IPS-NIHi11 (cell line): ENCODE measurements around the gene SRSF3.
"Not testable (repeated sequence)": the region's sequence is repeated elsewhere in the genome, so short reads cannot be mapped to it uniquely, and the experiment has no call there.

ENCODE experiments used
- DNase-seq: peaks from one replicate; pipeline ENCODE4 v3.0.0; 2012; ENCODE audit warnings: mixed read lengths, low spot score

Gene SRSF3

GRCh38 chr6:36649701-36650484 lies 55.7 kb downstream of the SRSF3 start:
- no peak for DNase-seq

GRCh38 chr6:36650848-36651478 lies 56.8 kb downstream of the SRSF3 start:
- DNase-seq, result no peak

DNA sequence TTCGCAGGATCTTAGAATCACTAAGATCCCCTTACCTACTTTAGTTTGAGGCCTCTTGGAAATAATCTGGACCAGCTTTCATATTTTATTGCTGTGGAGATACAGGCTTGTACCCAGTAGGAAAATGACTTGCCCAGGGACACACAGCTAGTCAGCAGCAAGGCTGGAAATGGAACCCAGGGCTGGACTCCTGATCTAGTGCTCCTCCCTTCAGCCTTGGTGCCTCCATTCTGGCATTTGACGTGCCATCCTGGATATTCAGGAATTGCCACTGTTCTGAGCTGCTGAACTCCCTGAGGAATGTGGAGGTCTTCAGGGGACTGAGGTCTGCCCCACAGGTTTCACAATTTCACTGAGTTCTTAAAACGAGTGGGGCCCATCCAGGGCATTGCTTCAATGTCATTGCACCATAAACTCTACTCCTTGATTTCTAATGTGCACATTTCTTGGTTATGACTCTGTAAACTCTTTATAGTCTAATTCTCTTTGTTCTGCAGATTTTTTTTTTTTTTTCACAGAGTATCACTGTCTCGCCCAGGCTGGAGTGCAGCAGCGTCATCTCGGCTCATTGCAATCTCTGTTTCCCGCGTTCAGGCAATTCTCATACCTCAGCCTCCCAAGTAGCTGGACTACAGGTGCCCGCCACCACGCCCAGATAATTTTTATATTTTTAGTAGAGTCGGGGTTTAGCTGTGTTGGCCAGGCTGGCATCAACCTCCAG lies 57.7 kb downstream of the SRSF3 start:
- DNase-seq, result no peak

DNA sequence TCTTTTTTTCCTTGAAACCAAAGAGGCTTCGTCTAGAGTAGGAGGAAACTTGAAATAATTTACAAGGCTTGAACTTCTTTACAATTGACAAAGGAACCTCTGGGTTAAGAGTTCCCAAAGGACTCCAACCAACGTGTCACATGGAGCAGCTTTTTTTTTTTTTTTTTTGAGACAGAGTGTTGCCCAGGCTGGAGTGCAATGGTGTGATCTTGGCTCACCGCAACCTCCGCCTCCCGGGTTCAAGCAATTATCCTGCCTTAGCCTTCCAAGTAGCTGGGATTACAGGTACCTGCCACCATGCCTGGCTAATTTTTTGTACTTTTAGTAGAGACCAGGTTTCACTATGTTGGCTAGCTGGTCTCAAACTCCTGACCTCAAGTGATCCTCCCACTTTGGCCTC lies 60.3 kb downstream of the SRSF3 start:
- DNase-seq, result not testable (repeated sequence)
